HUDEP-2 (cell line): ENCODE data around the gene RADIL.

Experiments
- DNase-seq, 76 experiments: peaks; one replicate each; lab custom pipeline; 2025; ENCODE audit not compliant: unreplicated experiment in 76 of 76; lab: John Stamatoyannopoulos, UW

RADIL gene

DNA sequence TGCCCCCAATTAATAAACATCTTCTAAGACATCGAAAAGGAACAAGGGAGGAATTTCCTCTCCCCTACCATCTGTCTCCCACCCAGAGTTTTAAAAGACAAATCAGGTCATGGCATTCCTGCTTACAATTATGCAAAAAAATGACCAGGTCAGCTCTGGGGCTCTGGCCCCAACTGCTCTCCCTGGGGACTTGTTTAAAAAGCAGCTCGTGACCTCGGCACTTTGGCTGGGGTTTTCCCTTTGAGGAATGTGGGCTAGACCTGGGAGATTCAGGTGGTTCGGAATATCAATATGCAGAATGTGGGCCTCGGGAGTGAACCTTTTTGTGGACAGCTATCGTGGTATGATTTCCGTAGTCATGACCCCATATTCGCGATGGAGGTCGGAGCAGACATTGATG is 648 bp upstream of the RADIL start:
- DNase-seq, result no peak

DNA sequence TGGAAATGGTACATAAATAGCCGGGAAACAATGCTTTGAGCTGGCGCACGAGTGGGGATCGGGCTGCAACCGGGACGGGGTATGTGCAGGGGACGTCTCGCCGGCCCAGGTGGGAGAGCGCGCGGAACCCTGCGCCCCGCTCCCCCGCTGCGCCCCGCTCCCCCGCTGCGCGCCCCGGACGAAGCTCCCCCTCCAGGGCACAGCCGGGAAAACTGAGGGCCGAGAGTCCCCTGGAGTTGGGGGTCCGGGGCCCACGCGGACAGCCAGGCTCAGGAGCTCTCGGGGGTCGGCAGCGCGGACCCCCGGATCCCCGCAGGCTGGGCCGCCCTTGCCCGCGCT is 514 bp downstream of the RADIL start:
- DNase-seq, result no peak

DNA sequence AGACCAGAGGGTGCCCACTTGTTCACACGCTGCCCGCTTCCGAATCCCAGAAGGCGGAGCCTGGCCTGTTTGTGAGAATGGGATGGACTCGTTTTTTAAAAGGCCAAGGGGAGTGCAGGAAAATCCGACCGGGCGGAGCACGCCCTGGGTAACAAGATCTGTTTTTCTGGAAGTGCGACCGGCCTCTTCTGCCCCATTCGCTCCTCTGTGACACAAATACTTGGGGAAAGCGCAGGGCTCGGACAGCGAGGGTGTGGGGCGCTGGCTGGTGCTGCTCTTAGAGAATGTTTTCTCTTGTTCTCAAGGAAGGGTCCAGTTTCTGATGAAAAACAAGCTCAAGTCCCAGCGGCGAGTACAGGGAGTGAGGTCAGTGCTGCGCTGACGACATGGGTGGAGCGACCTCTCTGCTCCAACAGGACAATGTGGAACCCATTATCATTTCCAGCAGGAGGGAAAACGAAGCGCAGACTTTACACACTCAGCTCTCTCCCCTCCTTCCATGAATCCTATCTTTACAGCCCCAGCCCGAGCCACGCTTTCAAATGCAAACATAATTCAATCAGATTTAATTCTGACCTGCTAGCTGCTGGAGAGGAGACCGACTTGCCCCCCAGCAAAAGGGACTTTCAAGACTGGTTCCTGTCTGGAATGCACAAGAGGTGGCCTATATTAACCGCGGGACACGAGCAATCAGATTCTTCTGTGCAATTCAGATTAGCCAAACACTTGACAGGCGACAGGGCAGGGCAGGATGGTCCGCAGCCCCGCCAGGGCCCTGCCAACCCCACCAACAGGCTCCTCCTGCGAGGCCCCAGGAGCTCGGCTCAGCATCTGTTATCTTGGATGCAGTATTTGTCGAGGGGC is 1.1 kb downstream of the RADIL start:
- DNase-seq, result no peak

DNA sequence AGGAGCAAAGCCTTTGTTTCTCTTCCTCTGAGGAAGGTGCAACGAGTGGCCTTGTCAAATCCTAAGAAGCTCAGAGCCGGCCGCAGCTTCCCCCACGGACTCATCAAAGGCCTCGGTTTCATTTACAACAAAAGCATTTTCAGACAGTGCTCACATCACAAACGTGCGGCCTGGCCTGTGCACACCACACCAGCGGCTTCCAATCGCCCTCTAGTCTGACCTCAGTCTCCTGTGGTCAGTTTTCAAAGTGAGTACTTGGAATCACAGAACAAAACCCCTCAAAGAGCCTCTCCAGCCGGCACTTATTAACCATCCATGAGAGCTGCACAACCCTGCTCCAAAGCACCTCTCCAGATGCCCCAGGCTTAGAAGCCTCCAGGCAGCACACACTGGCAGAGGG is 3.3 kb downstream of the RADIL start:
- no peak for DNase-seq

DNA sequence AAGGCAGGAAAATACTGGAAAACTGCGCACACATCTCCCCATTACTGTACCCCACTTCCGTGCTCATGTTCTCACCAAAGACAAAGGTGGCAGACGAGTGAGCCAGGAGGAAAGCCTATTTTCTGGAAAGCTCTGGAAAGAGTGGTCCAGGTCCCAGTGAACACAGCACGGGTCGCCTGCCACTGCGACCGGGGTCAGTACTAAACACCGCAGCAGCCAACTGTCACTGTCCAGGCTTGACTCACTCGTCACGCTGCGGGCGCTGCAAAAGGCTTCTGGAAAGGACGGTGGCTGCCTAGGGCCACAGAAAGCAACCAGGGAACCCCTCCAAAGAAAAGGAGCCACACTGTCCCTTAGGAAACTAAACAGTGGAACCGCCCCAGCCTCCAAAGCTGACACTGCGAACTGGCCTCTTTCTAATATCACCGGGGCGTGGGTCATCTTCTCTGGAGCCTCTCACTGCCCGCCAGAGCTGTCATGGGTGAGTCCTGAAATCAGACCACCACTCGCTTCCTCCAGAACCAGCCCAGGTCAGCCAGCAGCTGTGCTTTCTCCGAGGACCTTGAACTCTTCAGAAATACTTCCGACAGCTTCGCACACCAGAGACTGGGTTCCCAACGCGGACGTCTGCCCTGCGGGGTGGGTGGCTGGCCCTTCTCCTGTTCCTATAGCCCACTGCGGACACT is 4.0 kb downstream of the RADIL start:
- DNase-seq, result no peak

DNA sequence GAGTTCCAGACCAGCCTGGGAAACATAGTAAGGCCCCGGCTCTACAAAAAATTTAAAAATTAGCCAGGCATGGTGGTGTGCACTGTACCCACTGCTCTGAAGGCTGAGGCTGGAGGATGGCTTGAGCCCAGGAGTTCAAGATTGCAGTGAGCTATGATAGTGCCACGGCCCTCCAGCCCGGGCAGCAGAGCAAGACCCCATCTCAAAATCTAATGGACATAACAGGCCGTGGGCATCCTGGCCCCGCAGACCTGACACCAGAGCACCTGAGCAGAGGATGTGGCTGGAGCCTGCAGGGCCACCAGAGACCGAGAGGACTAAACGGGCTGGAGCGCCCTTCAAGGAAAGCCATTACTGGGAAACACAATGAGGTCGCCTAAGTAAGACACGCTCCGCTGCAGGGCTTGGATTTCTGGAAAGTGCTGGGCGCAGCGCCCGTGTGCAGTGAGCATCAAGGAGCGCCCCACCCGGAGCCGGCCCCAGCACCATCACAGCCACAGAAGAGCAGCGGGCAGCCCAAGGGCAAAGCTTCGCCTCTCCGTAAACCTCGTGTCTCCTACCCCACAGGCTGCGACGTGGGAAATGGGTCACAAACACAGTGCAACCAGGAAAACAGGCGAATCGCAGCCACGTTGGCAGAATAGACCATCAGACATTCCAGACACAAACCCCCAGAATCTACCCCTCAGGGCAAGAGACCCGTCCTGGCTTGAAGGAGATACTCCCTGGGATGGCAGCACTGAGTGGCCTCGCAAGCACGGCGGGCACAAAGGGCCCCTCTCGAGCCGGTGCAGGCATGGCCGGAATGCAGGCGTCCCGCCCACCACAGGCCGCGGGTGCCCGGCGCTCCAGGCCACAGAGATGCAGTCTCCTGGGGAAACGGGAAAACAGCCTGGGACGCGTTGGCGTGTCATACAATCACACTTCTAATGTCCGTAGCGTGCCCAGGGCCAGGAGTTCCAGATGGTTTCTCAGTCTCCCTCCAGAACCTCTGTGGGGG is 4.9 kb downstream of the RADIL start:
- no peak for DNase-seq

DNA sequence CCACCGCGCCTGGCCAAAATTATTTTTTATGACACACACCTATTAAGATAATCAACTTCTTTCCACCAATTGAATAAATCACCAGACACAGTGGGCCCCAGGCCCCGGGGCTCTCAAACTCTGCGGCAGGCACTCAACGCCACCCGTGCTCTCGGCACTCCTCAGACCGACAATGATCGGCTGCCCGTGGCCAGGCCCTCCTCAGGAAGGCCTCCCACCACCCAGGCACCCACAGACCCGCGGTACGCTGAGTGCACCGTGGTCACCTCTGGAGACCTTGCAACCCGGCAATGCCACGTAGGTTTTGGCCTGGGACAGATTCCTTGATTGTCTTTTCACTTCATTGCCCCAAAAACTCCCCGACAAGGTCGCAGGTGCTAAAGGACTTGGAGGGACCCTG is 6.9 kb downstream of the RADIL start:
- no peak for DNase-seq

DNA sequence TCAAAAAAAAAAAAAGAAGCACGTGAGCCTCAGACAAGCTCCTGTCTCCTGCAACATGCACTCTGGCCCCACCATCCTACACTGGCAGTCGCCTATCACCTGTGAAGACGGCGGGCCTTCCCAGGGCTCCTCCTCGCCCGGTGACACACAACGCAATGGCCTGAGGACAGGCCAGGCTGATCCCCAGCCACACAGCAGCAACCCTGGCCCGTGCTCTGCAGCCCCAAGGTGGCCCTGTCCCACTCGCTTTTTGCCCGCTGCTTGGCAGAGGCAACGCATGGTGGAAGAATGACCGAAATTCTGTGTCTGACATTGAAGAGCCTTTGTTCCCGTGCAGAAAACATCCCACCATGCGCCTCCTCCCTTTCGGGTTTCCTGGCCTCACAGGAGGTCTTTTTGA is 8.1 kb downstream of the RADIL start:
- no peak for DNase-seq

DNA sequence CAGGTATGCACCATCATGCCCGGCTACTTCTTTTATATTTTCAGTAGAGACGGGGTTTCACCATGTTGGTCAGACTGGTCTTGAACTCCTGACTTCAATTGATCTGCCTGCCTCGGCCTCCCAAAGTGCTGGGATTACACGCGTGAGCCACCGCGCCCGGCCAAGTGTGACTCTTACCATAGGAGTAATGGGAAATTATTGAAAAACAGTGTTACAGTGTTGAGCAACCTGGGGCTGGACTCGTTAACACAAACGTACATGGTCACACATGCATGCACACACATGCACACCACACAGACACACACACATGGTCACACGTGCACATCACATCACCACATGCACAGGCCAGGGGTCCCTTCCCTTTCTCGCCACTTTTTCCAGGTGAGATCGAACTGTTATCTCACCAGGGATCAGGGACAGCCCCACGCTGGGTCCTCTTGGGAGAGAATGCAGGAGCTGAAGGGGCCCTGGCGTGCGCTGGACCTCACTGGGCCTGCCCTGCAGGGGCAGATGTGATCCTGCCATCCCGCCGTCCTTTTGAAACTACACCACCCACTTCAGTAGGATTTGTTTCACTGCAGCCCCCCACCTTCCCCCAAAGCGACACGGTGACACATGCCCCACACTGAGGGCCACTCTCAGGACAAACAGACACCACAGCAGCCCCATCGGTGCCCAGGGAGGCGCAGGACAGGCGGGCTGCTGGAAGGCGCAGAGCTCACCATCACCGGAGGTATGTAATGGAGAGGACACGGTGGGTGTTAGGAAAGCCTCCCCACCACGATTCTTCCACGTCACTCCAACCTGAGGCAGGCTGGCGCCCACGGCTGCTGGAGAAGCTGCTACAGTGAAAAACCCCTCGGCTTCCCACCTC is 10.2 kb downstream of the RADIL start:
- DNase-seq, result no peak

DNA sequence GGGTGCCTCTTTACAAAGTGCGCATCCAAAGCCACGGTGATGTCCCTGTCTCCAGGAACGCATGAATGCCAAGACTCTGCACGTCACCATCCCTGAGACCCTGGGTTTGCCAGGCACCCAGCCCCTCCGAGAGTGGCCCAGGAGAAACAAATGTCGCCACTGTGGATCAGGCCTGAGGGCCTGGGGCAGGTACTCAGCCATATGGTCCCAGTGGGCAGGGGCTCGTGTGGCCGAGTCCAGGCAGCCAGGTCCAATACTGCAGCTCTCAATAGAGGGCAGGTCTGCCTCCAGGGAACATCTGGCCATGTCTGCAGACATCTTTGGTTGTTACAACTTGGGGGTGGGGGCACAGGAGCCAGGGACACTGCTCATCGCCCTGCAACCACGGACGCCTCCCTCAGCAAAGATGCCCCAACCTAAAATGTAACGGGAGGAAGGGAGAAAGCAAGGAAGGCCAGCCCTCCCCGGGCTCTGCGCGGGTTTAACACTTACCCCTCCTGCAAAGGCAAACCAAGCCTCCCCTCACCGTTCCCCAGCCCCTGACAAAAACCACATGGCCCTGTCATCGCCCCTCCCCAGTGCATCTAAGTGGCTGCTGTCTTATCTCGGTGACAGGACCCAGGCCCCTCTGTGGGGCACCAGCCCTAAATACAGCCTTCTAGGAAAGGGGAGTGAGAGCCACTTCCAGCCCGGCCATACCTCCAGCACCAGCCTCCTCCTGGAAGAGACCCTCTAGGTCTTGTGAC is 11.4 kb downstream of the RADIL start:
- DNase-seq, result no peak

DNA sequence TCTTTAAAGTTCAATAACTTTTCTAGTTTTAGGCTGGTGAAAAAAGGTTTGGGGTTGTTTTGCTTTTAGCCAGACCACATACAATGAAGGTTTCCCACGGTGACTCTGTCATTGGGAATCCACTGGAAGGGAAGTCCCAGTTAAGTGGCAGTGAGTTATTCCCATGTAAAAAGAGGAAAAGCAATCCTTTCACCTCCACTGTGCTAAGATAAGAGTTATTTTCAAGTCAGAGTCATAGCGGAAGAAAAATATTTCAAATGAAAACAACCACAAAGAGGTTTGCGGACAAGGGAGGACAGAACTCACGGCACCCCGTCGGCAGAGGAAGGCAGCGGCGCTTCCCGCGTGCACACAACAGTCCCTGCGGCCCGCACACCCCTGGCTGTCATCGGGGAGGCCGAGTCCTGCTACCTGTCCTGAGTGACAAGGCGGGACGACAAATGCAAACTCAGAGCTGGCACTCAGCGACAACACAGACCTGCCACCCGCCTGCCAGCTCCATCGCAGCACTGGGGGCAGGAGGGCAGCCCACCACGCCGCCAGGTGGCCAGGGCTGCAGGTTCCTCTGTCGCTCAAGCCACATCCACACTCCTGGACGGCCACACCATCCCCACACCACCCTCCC is 12.3 kb downstream of the RADIL start:
- no peak for DNase-seq

DNA sequence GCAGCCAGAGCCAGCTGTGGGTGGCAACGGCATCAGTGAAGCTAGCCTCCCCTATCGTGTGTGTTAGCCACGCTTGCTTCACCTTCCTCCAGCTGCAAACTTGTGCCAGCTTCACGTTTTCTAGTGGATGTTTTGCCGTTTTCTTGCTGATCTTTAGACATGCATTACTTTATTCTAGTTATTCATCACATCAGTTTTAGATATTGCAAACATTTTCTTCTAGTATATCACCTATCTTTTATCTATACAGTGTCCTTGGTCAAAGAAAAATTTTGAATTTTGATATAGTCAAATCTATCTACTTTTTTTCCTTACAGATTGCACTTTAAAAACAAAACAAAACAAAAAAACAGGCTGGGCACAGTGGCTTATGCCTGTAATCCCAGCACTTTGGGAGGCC is 15.0 kb downstream of the RADIL start:
- DNase-seq, result no peak

DNA sequence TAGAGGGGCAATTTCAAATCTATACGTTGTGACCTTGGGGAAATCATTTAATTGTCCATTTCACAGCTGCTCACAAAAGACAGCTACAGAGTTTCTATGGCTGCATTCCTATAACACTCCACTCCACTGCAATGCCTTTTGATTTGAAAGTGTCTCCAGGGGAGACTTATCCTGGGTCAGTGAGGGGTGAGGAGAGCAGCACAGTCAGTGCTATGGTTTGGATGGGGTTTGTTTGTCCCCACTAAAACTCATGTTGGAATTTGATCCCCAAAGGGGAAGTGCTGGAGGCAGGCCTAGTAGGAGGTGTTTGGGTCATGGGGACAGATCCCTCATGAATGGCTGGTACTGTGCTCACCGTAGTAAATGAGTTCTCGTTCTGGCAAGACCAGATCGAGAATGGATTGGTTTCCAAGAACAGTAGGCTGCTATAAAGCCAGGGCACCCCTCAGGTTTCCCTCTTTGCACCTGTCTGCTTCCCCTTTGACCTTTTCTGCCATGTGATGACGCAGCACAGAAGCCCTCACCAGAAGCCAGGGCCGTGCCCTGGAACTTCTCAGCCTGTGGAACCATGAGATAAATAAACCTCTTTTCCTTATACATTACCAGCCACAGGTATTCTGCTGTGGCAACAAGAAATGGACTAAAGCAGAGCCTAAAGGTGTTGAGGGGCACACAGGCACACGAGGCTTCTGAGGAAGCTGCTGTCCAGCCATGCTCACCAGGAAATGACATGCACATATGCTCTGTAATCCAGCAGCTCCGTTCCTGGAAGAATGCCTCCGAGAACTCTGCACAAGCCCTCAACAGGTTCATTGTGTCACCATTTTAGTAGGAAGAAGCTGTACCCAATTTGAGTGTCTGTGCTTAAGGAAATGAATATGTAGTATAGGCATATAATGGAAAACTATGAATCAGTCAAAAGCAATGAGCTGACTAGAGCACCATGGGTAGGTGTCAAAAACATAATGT is 16.7 kb downstream of the RADIL start:
- DNase-seq, result no peak

DNA sequence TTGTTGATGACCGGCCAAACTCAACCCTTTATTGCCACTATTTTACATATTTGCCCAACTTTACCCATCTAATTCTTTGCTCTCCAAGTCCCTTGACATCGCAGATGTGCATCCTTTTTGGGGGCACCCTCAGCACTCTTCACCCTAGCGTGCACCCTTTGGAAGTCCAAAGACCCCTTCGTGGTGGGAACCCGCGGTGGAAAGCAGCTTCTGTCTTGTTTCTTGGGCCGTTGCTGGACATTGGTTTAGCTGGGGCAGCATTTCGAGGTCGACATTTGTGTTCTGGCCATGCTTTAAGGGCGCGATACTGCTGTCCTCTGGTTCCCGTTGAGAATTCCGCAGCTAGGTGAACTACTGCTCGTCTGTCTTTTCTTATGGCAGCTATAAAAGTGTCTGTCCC is 21.4 kb downstream of the RADIL start:
- DNase-seq, result no peak

DNA sequence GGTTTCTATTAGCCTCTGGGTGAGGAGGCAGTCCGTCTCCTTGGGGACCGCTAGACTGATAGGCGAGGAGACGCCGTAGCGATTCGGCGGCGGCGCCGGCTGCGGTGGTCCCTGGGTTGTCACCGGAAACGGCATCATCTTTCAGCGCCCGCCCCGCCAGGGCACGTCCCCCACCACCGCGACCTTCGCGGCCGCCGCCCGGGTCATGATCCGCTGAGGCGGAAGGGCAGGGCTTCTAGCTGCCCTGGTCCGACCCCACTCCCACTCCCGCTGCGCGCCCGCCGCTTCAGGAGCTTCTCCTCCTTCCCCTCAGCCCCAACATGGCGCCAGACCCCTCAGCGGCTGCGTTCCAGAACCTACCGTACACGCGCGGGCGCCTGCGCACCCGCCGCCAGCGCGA is 21.8 kb downstream of the RADIL start, which contains the start of gene PAPOLB:
PAPOLB (minus strand) TSS at position 358 of the 400 bp plus-strand sequence; CDS start at position 138, 220 bp downstream.
- DNase-seq, result no peak

DNA sequence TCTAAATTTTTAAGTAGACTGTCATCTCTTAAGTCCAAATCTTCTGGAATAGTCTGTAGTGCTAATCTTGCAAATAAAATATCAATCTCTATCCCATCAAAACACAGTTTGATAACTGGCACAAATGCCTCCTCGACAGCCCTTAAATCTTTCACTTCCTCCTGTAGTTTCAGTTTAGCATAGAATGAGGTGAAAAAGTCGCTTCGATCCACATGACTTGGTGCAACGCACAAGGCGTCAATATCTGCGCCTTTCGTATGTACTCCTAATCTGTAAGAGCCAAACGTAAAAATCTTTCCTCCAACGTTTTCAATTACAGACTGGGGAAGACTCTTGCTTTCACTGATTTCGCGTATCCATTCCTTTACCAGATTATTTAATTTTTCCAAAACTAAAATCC is 22.3 kb downstream of the RADIL start:
- DNase-seq, result no peak

DNA sequence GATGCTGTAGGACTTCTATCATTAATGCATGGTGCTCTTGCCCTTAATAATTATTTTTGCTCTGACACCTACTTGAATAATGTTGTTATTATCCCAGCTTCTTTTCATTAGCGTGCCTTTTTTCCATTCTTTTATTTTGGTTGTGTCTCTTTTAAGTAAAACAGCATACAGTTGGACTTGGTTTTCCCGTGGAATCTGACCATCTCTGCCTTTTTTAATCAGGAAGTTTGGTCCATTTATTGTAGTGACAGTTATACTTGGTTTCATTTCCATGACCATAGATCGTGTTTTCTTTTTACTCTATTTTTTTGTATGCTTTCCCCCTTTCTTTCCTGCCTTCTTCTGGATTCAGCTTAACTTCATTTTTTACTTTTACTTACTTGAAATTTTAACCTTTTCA is 26.3 kb downstream of the RADIL start:
- DNase-seq, result no peak
